Stomach (tissue), 9 donors: Measurements from ENCODE around the gene MAGI2. TPM values are rescaled to one million over a fixed set of nuclear protein-coding genes. Genes with fewer than 3 reads are reported as not detected.

Experiments
- DNase-seq, 2 donors: peaks; one replicate each; pipeline versions ENCODE4 v3.0.0 to v3.0.0-alpha.2; 2013 to 2019
- H3K27ac ChIP-seq, 5 donors: fragments of 200-600 bp in 4 of 5; sonication (generic) in 4 of 5; one replicate each; pipeline ENCODE4 v1.5.1; 2013 to 2019; ENCODE audit warnings: mild to moderate bottlenecking in 1 of 5, moderate library complexity in 1 of 5
- H3K27me3 ChIP-seq, 3 donors: fragments of 200-600 bp; sonication (generic); one replicate each; pipeline ENCODE4 v1.5.1; 2017 to 2019; ENCODE audit warnings: mixed run types in 1 of 3
- H3K36me3 ChIP-seq, 4 donors: fragments of 200-600 bp; sonication (generic); 1 replicate in 3 of 4; 2 replicates in 1 of 4; pipeline ENCODE4 v1.5.1; 2016 to 2019
- H3K4me1 ChIP-seq, 4 donors: fragments of 200-600 bp; sonication (generic); one replicate each; pipeline ENCODE4 v1.5.1; 2016 to 2019
- H3K4me3 ChIP-seq, 4 donors: fragments of 200-600 bp; sonication (generic) in 3 of 4; one replicate each; pipeline ENCODE4 v1.5.1; 2016 to 2019; ENCODE audit warnings: mild to moderate bottlenecking in 1 of 4
- H3K9me3 ChIP-seq, 4 donors: fragments of 200-600 bp; sonication (generic); one replicate each; pipeline ENCODE4 v1.5.1; 2016 to 2019
- CTCF ChIP-seq, 7 experiments: fragments of 450-650 bp in 4 of 7; fragments of 200-600 bp in 3 of 7; sonication (generic) in 3 of 7; IDR thresholded peaks; one replicate each; pipeline ENCODE4 v1.5.1; 2016 to 2019; ENCODE audit warnings: antibody characterized with exemption in 7 of 7, control low read depth in 2 of 7, mild to moderate bottlenecking in 1 of 7
- EP300 ChIP-seq: sonication (generic); formaldehyde crosslinking; IDR thresholded peaks from one replicate; pipeline ENCODE4 v1.6.1; 2017; ENCODE audit warnings: antibody characterized with exemption
- POLR2A ChIP-seq, 4 donors: fragments of 450-650 bp; IDR thresholded peaks; one replicate each; pipeline ENCODE4 v1.6.1; 2016; ENCODE audit warnings: antibody characterized with exemption in 4 of 4, control low read depth in 2 of 4, mild to moderate bottlenecking in 1 of 4, moderate library complexity in 1 of 4
- POLR2AphosphoS5 ChIP-seq, 3 donors: sonication (generic); formaldehyde crosslinking; IDR thresholded peaks; one replicate each; pipeline ENCODE4 v1.6.1; 2016; ENCODE audit warnings: antibody characterized with exemption in 3 of 3
- WGBS, 5 donors: extraction: QIAGEN DNeasy Blood & Tissue Kit in 3 of 5; methylation state at CpG; one replicate each; pipeline versions ENCODE4 v1.1.5 to v1.1.7; 2013 to 2018; 5-methylcytosine and 5-hydroxymethylcytosine counted together
- intact Hi-C: fragments of 100-400 bp; cut with DNase I; formaldehyde crosslinking; loops from one replicate; pipeline ENCODE4 v1.15.1; 2023; ENCODE audit warnings: low total_unique reads
- polyA plus RNA-seq, 3 donors: library from polyadenylated mRNA; stranded (reverse); fragments of 200-250 nt; gene quantifications; one replicate each; pipeline ENCODE4 v1.2.3, GENCODE V29; 2013
- total RNA-seq, 5 donors: library from RNA; depleted of rRNA; stranded (reverse); fragments of >200 nt; gene quantifications; one replicate each; pipeline versions ENCODE4 v1.1.0 to v1.2.3, GENCODE V29; 2014 to 2016
- donor health status: healthy with polysubstance abuse.
- donor health status: Bipolar disorder and iron deficiency.
- donor health status: healthy.

Gene MAGI2
- total and polyA plus RNA-seq, 8 donors: 0.92 to 53.9 (median 5.8) TPM

GRCh38 chr7:78264105-78264504 is 1189.4 kb downstream of the MAGI2 start:
- DNase-seq: no peak
- no peaks in the 10 kb centered on the region for H3K9me3 ChIP-seq
- H3K27me3 ChIP-seq: no peaks in the 10 kb centered on the region
- intact Hi-C loops: no loop called here
- WGBS, 5 donors: 90 to 95% (median 93%) methylated on average over 1 of the region's 1 CpG
- TF ChIP-seq POLR2AphosphoS5 (IDR thresholded peaks at IDR 0.05) (no peak), CTCF (IDR thresholded peaks at IDR 0.05) (no peak), POLR2A (IDR thresholded peaks at IDR 0.05) (no peak), EP300 (no peak)
- H3K27ac ChIP-seq: no peak overlapping the region
- no peaks in the 10 kb centered on the region for H3K4me1 ChIP-seq
- no peaks in the 10 kb centered on the region for H3K36me3 ChIP-seq
- no peak overlapping the region for H3K4me3 ChIP-seq

- no peaks in the 10 kb centered on the region for H3K9me3 ChIP-seq
- TF ChIP-seq POLR2A (IDR thresholded peaks at IDR 0.05): no peak
- TF ChIP-seq EP300: no peak
- no peak for TF ChIP-seq CTCF (IDR thresholded peaks at IDR 0.05)
- TF ChIP-seq POLR2AphosphoS5 (IDR thresholded peaks at IDR 0.05): no peak
- H3K4me1 ChIP-seq: no peaks in the 10 kb centered on the region
- intact Hi-C loops: no loop called here
- DNase-seq: no peak
- WGBS, 5 donors: 80 to 86% (median 83%) methylated on average over 1 of the region's 1 CpG
- H3K36me3 ChIP-seq: no peaks in the 10 kb centered on the region
- no peak overlapping the region for H3K4me3 ChIP-seq
- no peak overlapping the region for H3K27ac ChIP-seq
- no peaks in the 10 kb centered on the region for H3K27me3 ChIP-seq
These were observed 1191.7 kb downstream of the MAGI2 start for GRCh38 chr7:78261739-78262138.

- Histone ChIP-seq H3K4me1 (no peaks in the 10 kb centered on the region), H3K4me3 (no peak overlapping the region), H3K9me3 (no peaks in the 10 kb centered on the region), H3K27ac (no peak overlapping the region), H3K36me3 (no peaks in the 10 kb centered on the region), H3K27me3 (no peaks in the 10 kb centered on the region)
- TF ChIP-seq CTCF (IDR thresholded peaks at IDR 0.05) (no peak), EP300 (no peak), POLR2A (IDR thresholded peaks at IDR 0.05) (no peak), POLR2AphosphoS5 (IDR thresholded peaks at IDR 0.05) (no peak)
- 73 to 93% (median 82%) methylated on average over 2 of the region's 2 CpGs for WGBS, 5 donors
- intact Hi-C loops: no loop called here
- DNase-seq: no peak
These were observed 1192.2 kb downstream of the MAGI2 start for GRCh38 chr7:78261302-78261701.

GRCh38 chr7:78260826-78261225 is 1192.6 kb downstream of the MAGI2 start:
- WGBS, 5 donors: 67 to 88% (median 72%) methylated on average over 1 of the region's 1 CpG
- Histone ChIP-seq H3K9me3 (no peaks in the 10 kb centered on the region), H3K27me3 (no peaks in the 10 kb centered on the region), H3K4me1 (no peaks in the 10 kb centered on the region), H3K36me3 (no peaks in the 10 kb centered on the region), H3K4me3 (no peak overlapping the region), H3K27ac (no peak overlapping the region)
- intact Hi-C loops: no loop called here
- TF ChIP-seq EP300: no peak
- no peak for DNase-seq

- DNase-seq: peak in 1 of 2 donors; percentile 3
- TF ChIP-seq POLR2A (IDR thresholded peaks at IDR 0.05) (no peak), POLR2AphosphoS5 (IDR thresholded peaks at IDR 0.05) (no peak), CTCF (IDR thresholded peaks at IDR 0.05) (no peak), EP300 (no peak)
- Histone ChIP-seq H3K9me3 (no peaks in the 10 kb centered on the region), H3K4me3 (no peak overlapping the region), H3K4me1 (no peaks in the 10 kb centered on the region), H3K27ac (no peak overlapping the region), H3K36me3 (no peaks in the 10 kb centered on the region), H3K27me3 (no peaks in the 10 kb centered on the region)
- intact Hi-C loops: no loop called here
- 80 to 88% (median 84%) methylated on average over 3 of the region's 3 CpGs for WGBS, 5 donors
These were observed 1198.8 kb downstream of the MAGI2 start for GRCh38 chr7:78254726-78255055.
